Measurements from ENCODE around the gene PNPLA5. TPM values are rescaled to one million over a fixed set of nuclear protein-coding genes. Genes with fewer than 3 reads are reported as not detected.

The PNPLA5 gene
- total and polyA plus RNA-seq, 9 of the 15 experiments (the other 6 are each of a cell fraction or from before 2014, with no cell fraction given): not detected

DNA sequence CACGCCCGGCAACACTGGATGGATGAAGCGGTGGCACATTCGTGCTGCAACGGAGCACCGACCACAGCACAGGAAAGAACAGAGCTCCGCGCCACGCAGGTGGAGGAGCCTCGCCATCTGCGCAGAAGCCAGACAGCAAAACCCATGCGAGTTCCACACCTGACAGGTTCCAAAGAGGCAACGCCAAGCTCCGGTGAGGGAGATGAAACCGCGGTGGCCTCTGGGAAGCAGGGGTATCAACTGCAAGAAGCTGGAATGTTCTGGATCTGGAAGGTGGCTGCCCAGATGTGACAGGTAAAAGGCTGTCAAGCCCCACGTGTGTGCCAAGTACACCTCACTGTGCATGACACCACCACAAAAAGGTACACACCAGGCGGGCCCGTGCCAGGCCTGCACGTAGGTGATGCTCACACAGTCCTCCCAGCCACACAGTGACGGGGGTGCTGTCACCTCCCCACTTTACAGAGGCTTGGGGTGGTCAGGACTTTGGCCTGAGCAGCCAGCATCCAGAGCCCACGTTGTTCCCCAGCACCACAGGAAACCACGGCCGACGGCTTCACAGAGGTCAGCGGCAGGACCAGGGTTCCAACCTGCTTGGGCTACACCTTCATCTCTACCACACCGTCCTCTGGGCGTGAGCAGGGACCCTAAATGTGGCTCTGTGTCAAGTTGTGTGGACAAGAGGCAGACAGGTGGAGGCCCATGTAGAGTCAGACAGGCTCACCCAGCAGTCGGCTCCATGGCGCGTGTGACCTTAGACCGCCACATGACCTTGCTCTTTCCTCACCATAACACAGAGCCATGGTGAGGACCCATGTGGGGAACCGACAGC, 60.0 kb downstream of the PNPLA5 start:
- 8% methylated on average over 23 of the region's 33 CpGs for WGBS (ENCODE audit: insufficient coverage, low coverage, missing lambda C conversion rate)
- Histone ChIP-seq H3K4me3 (no peak overlapping the region), H3K27ac (ENCODE audit: extremely low read depth, low read depth, low read length) (no peak overlapping the region), H3K36me3 (ENCODE audit: control insufficient read depth, insufficient read depth, low read length) (no peaks in the 10 kb centered on the region), H3K4me2 (ENCODE audit: insufficient read depth, low read length) (no peak overlapping the region), H4K20me1 (replicated peaks; ENCODE audit: control insufficient read depth, insufficient read depth, low read length) (no peaks in the 10 kb centered on the region; the same call in 1 of the 2 replicates), H3K9me1 (ENCODE audit: control insufficient read depth, insufficient read depth, low read length) (no peaks in the 10 kb centered on the region), H3K9ac (ENCODE audit: insufficient read depth in 1 of 2, low read depth in 2 of 2, low read length in 2 of 2) (no peak overlapping the region), H3K4me1 (replicated peaks in 1 of 2; ENCODE audit: control insufficient read depth in 2 of 2, insufficient read depth in 2 of 2, low read length in 2 of 2) (no peaks in the 10 kb centered on the region; a peak in 1 of 5 replicates), H3K9me3 (replicated peaks; ENCODE audit: control insufficient read depth, insufficient read depth, low read depth, low read length) (no peaks in the 10 kb centered on the region), H2AFZ (ENCODE audit: low read depth, low read length) (no peak overlapping the region), H3K27me3 (ENCODE audit: control insufficient read depth in 2 of 2, insufficient read depth in 2 of 2, low read length in 2 of 2) (peaks cover 0 to 32% of the 10 kb centered on the region in 2 experiments; a peak in 4 of 5 replicates), H3K79me2 (ENCODE audit: control insufficient read depth, insufficient read depth, low read length) (no peaks in the 10 kb centered on the region)
- intact Hi-C loops (cut with micrococcal nuclease): no loop called here
- no peak for DNase-seq (ENCODE audit: extremely low read depth in 1 of 4, low spot score in 3 of 4)
- ChIA-PET POLR2A (no interaction called here), CTCF (ENCODE audit: low intra/inter-chr PET ratio) (no interaction called here)
- ATAC-seq: no peak
- FAIRE-seq: no peak
- no TSS peak for BruUV-seq (replicated peaks)
- in situ Hi-C loops (cut with MboI): no loop called here
- TF ChIP-seq, protein P1, sequence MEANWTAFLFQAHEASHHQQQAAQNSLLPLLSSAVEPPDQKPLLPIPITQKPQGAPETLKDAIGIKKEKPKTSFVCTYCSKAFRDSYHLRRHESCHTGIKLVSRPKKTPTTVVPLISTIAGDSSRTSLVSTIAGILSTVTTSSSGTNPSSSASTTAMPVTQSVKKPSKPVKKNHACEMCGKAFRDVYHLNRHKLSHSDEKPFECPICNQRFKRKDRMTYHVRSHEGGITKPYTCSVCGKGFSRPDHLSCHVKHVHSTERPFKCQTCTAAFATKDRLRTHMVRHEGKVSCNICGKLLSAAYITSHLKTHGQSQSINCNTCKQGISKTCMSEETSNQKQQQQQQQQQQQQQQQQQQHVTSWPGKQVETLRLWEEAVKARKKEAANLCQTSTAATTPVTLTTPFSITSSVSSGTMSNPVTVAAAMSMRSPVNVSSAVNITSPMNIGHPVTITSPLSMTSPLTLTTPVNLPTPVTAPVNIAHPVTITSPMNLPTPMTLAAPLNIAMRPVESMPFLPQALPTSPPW (CRISPR knock-in tag; IDR thresholded peaks at IDR 0.05): no peak
- no peak for TF ChIP-seq DIDO1 (tag; IDR thresholded peaks at IDR 0.05; ENCODE audit: low read depth)
- TF ChIP-seq XRCC3 (IDR thresholded peaks at IDR 0.05): no peak
- TF ChIP-seq, protein P2, sequence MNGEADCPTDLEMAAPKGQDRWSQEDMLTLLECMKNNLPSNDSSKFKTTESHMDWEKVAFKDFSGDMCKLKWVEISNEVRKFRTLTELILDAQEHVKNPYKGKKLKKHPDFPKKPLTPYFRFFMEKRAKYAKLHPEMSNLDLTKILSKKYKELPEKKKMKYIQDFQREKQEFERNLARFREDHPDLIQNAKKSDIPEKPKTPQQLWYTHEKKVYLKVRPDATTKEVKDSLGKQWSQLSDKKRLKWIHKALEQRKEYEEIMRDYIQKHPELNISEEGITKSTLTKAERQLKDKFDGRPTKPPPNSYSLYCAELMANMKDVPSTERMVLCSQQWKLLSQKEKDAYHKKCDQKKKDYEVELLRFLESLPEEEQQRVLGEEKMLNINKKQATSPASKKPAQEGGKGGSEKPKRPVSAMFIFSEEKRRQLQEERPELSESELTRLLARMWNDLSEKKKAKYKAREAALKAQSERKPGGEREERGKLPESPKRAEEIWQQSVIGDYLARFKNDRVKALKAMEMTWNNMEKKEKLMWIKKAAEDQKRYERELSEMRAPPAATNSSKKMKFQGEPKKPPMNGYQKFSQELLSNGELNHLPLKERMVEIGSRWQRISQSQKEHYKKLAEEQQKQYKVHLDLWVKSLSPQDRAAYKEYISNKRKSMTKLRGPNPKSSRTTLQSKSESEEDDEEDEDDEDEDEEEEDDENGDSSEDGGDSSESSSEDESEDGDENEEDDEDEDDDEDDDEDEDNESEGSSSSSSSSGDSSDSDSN (IDR thresholded peaks at IDR 0.05; ENCODE audit: borderline replicate concordance in 1 of 2, low read depth in 2 of 2, low read length in 2 of 2): no peak
- TF ChIP-seq, protein P3, sequence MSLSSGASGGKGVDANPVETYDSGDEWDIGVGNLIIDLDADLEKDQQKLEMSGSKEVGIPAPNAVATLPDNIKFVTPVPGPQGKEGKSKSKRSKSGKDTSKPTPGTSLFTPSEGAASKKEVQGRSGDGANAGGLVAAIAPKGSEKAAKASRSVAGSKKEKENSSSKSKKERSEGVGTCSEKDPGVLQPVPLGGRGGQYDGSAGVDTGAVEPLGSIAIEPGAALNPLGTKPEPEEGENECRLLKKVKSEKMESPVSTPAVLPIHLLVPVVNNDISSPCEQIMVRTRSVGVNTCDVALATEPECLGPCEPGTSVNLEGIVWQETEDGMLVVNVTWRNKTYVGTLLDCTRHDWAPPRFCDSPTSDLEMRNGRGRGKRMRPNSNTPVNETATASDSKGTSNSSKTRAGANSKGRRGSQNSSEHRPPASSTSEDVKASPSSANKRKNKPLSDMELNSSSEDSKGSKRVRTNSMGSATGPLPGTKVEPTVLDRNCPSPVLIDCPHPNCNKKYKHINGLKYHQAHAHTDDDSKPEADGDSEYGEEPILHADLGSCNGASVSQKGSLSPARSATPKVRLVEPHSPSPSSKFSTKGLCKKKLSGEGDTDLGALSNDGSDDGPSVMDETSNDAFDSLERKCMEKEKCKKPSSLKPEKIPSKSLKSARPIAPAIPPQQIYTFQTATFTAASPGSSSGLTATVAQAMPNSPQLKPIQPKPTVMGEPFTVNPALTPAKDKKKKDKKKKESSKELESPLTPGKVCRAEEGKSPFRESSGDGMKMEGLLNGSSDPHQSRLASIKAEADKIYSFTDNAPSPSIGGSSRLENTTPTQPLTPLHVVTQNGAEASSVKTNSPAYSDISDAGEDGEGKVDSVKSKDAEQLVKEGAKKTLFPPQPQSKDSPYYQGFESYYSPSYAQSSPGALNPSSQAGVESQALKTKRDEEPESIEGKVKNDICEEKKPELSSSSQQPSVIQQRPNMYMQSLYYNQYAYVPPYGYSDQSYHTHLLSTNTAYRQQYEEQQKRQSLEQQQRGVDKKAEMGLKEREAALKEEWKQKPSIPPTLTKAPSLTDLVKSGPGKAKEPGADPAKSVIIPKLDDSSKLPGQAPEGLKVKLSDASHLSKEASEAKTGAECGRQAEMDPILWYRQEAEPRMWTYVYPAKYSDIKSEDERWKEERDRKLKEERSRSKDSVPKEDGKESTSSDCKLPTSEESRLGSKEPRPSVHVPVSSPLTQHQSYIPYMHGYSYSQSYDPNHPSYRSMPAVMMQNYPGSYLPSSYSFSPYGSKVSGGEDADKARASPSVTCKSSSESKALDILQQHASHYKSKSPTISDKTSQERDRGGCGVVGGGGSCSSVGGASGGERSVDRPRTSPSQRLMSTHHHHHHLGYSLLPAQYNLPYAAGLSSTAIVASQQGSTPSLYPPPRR (CRISPR knock-in tag; IDR thresholded peaks at IDR 0.05; ENCODE audit: borderline replicate concordance): no peak
- TF ChIP-seq, protein P4, sequence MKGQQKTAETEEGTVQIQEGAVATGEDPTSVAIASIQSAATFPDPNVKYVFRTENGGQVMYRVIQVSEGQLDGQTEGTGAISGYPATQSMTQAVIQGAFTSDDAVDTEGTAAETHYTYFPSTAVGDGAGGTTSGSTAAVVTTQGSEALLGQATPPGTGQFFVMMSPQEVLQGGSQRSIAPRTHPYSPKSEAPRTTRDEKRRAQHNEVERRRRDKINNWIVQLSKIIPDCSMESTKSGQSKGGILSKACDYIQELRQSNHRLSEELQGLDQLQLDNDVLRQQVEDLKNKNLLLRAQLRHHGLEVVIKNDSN (CRISPR knock-in tag; IDR thresholded peaks at IDR 0.05): no peak
